WERI-Rb-1 (cell line): ENCODE data around the gene TBCK.

Source experiments
- DNase-seq: peaks from one replicate; pipeline ENCODE4 v3.0.0-alpha.2; 2020
- H3K27ac ChIP-seq: fragments of 250-450 bp; sonication (Bioruptor Pico); 2 replicates; pipeline ENCODE4 v1.5.1; 2020; ENCODE audit warnings: mild to moderate bottlenecking, moderate library complexity
- H3K27me3 ChIP-seq: fragments of 250-450 bp; sonication (Bioruptor Pico); 2 replicates; pipeline ENCODE4 v1.5.1; 2021; ENCODE audit warnings: mild to moderate bottlenecking, low read depth, moderate library complexity; ENCODE audit not compliant: insufficient read depth, severe bottlenecking
- H3K36me3 ChIP-seq: fragments of 250-450 bp; sonication (Bioruptor Pico); 2 replicates; pipeline ENCODE4 v1.5.1; 2020; ENCODE audit warnings: mild to moderate bottlenecking, moderate library complexity
- H3K4me3 ChIP-seq: 2 replicates; pipeline ENCODE4 v1.5.1; 2011; ENCODE audit warnings: low read depth, mild to moderate bottlenecking, control low read depth, low read length
- H3K9me3 ChIP-seq: fragments of 250-450 bp; sonication (Bioruptor Pico); 2 replicates; pipeline ENCODE4 v1.5.1; 2021; ENCODE audit warnings: mild to moderate bottlenecking, moderate library complexity; ENCODE audit not compliant: severe bottlenecking
- CTCF ChIP-seq: IDR thresholded peaks from 2 replicates; pipeline ENCODE4 v1.5.1; 2011; ENCODE audit warnings: low read depth, mild to moderate bottlenecking, control low read depth, inconsistent platforms, low read length

TBCK gene

GRCh38 chr4:106263594-106264330 lies 52.2 kb downstream of the TBCK start:
- DNase-seq, result no peak
- Histone ChIP-seq H3K27ac (no peak overlapping the region), H3K36me3 (no peaks in the 10 kb centered on the region), H3K9me3 (no peaks in the 10 kb centered on the region), H3K4me3 (no peak overlapping the region), H3K27me3 (no peaks in the 10 kb centered on the region)
- no peak for TF ChIP-seq CTCF

DNA sequence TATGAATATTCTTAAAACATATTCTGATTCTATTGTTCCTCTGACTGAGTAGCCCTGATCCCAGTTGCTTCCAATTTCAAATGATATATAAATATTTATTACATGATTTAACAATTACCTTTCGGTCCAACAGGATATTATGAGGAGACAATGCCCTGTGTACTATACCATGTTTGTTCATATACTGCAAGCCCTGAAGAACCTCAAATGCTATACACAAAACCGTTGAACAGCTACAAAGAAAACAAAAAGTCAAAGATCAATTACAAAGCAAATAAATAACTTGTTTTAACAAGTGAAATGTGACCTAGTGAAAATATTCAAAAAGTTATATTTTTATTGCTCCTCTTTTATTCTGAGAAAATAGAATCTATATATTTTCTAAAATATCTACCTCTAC lies 54.0 kb downstream of the TBCK start:
- Histone ChIP-seq H3K9me3 (no peaks in the 10 kb centered on the region), H3K27me3 (no peaks in the 10 kb centered on the region), H3K36me3 (no peaks in the 10 kb centered on the region), H3K27ac (no peak overlapping the region), H3K4me3 (no peak overlapping the region)
- TF ChIP-seq CTCF, result no peak
- no peak for DNase-seq

DNA sequence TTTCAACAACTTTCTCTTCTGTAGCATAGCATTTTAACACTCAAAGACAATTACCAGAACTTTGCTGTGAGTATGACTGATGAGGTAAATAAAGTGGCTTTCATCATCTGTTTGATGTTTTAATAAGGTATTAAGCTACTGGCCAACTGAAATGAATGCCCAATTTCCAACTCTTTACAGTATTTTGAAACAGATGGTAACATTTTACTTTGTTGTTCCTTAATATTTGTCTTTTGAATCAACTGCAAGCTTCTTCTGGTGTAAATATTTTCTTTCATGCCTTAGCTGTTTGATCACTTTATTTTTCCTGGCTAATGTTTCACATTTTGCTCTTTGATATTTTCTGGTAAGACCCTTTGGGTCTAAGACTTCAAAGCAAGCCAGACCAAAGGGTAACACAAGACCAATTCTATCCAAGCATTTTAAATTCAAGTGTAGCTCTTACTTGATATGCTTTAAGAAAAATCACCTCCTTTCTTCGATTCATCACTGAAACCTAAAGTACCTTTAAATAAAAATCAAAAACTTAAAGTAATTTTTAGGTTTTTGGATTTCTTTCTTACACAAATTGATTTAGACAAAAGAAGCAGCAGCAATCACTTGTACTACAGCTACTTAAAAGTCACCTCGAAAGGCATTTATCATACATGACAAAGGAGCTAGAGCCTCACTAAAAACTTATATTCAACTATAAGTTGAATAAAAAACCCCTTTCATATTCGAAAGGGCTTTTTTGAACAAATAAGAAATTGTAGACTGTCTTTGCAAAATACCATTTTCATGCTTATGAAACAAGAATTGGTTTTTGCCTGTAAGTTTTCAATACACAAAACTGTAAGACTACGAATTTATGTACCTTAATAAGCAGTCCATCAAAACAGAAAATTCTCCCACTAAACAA lies 57.6 kb downstream of the TBCK start:
- Histone ChIP-seq H3K36me3 (peaks cover 7% of the 10 kb centered on the region), H3K9me3 (no peaks in the 10 kb centered on the region), H3K27me3 (no peaks in the 10 kb centered on the region), H3K4me3 (no peak overlapping the region), H3K27ac (no peak overlapping the region)
- no peak for TF ChIP-seq CTCF
- no peak for DNase-seq

GRCh38 chr4:106256190-106256589 lies 59.8 kb downstream of the TBCK start:
- peaks cover 7% of the 10 kb centered on the region for H3K36me3 ChIP-seq
- no peaks in the 10 kb centered on the region for H3K9me3 ChIP-seq
- no peak overlapping the region for H3K27ac ChIP-seq
- no peak overlapping the region for H3K4me3 ChIP-seq
- no peak for DNase-seq
- H3K27me3 ChIP-seq, result no peaks in the 10 kb centered on the region
- TF ChIP-seq CTCF, result no peak

DNA sequence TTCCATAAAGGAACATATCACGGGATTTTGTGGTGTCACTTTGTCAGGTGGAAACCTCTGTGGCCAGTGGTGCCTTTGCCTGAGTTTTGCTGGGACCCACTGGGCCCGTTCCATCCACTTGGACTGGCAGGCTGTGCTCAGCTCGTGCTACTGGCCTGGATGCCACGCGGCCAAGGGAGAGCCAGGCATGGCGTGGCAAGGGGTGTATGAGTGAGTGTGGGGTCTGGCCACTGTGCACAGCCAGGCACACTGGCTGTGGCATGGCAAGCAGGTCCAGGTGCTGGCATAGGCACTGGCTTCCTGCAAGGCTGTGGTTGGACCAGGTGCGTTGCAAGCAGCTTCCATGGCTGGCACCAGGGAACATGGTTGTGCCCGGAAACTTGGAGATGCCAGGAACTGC lies 60.8 kb downstream of the TBCK start:
- Histone ChIP-seq H3K9me3 (no peaks in the 10 kb centered on the region), H3K36me3 (peaks cover 7% of the 10 kb centered on the region), H3K4me3 (no peak overlapping the region), H3K27me3 (no peaks in the 10 kb centered on the region), H3K27ac (no peak overlapping the region)
- no peak for TF ChIP-seq CTCF
- no peak for DNase-seq
